Retinal pigment epithelial cell (primary cell): Measurements from ENCODE around the gene ANOS1.

Experiments
- DNase-seq: peaks from one replicate; pipeline ENCODE4 v3.0.0-alpha.2; 2010; ENCODE audit warnings: low read depth
- H3K4me3 ChIP-seq: 2 replicates; pipeline ENCODE4 v1.5.1; 2011; ENCODE audit warnings: mild to moderate bottlenecking, low read length, control low read depth, moderate library complexity
- TF ChIP-seq, protein P1 (sequence below): conservative IDR thresholded peaks from 2 replicates; pipeline ENCODE4 v1.5.1; 2011; ENCODE audit warnings: low read depth, low read length, control low read depth, inconsistent platforms

The ANOS1 gene

DNA sequence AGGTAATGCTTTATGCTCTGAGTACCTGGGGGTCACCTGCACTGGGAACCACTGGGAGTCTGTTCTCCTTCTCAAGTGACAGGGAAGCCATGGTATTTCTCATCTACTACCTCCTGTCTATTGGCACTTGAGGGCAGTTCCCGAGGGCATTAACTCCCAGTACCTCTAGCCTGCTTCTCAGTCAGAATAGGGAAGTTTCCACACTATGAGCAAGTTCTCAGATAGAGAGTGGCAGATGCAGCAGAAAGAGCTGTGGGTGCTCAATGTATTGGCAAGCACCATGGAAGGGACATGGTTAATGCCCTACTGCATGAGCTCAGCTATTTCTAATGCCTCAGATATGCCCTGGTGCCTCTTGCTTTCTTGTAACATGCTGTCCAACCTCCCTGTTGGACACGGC is 74.1 kb downstream of the ANOS1 start:
- TF ChIP-seq, protein P1, sequence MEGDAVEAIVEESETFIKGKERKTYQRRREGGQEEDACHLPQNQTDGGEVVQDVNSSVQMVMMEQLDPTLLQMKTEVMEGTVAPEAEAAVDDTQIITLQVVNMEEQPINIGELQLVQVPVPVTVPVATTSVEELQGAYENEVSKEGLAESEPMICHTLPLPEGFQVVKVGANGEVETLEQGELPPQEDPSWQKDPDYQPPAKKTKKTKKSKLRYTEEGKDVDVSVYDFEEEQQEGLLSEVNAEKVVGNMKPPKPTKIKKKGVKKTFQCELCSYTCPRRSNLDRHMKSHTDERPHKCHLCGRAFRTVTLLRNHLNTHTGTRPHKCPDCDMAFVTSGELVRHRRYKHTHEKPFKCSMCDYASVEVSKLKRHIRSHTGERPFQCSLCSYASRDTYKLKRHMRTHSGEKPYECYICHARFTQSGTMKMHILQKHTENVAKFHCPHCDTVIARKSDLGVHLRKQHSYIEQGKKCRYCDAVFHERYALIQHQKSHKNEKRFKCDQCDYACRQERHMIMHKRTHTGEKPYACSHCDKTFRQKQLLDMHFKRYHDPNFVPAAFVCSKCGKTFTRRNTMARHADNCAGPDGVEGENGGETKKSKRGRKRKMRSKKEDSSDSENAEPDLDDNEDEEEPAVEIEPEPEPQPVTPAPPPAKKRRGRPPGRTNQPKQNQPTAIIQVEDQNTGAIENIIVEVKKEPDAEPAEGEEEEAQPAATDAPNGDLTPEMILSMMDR, result no peak
- H3K4me3 ChIP-seq, result no peak overlapping the region
- DNase-seq, result no peak

DNA sequence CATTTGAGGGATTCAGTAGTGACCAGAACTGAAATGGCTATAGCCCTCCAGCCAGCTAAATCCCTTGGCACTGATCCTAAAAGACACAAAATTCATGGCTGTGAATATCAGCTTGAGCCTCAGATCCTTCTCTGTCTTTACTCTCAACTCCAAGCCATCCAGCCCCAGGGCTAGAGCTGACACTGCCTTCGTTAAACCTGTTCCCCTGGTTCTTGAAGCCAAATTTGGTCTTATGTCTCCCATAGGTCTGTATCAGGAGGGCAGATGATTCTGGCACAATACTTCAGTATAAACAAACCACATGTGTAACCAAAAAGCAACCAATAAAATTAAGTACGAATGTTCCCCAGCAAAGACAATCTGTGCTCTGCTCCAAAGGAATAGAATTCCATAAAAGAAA is 78.0 kb downstream of the ANOS1 start:
- no peak overlapping the region for H3K4me3 ChIP-seq
- DNase-seq, result no peak

DNA sequence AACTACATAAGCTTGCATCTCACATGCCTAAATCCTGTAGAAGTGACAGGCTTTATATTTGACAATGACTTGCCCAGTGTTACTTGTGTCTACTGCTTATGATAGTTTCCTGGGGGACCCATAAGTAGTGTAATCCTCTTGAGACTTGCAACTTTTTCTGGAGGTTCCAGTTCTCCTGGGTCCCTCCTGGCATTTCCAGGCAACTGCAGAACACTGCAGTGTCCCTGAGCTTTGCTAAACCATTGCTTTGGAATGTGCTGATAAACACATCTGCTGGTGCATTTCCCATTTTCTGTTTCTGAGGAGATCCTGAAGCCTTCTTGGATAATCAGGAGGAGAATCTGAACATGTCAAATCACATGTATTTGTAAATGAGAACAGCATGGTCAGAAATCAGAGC is 82.0 kb downstream of the ANOS1 start:
- DNase-seq, result no peak
- no peak overlapping the region for H3K4me3 ChIP-seq
- TF ChIP-seq, protein P1, result no peak

More for the DNA sequence above, 78.0 kb downstream of the ANOS1 start:
- TF ChIP-seq, protein P1, result no peak

DNA sequence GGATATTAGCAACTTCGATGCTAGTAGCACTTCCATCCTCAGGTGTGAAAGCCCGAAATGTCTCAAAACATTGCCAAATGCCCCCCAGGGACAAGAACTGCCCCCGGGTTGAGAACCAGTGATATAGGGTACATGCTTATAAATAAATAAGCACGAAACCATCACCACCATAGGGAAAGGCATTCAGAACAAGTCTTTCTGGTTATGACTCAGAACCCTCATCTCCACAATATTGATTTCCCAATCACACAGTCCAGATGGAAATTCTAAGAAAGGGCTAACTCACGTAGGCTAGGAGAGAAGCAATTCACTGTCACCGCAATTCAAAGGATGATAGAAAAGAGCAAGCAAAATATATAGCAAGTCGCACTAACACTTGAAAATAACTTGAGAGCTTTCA is 84.8 kb downstream of the ANOS1 start:
- DNase-seq, result no peak
- H3K4me3 ChIP-seq, result no peak overlapping the region
- TF ChIP-seq, protein P1, result no peak

DNA sequence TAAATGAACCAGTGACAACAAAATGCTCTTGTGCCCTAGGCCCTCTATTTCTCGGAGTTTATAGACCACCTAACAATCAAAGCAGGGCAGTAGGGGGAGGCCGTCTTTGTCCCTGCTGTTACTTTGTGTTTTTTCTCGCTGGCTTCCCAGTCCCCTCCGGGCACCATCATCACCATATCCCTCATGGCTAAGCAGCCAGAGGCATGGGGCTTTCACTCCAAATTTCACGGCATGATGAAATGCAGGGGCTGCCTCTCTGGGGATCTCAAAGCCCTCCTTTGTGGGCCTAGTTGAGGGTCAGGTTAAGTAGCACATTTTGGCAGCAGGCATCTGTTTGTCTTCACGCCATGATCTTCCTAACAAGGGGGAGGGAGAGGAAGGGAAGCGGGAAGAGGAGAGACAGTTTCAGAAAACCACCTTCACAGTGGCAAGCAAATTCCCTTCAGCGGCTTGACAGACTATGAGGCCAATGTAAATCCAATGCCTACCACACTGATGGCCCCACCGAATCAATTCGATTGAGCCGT is 91.9 kb downstream of the ANOS1 start:
- H3K4me3 ChIP-seq, result no peak overlapping the region
- TF ChIP-seq, protein P1, result no peak
- no peak for DNase-seq

DNA sequence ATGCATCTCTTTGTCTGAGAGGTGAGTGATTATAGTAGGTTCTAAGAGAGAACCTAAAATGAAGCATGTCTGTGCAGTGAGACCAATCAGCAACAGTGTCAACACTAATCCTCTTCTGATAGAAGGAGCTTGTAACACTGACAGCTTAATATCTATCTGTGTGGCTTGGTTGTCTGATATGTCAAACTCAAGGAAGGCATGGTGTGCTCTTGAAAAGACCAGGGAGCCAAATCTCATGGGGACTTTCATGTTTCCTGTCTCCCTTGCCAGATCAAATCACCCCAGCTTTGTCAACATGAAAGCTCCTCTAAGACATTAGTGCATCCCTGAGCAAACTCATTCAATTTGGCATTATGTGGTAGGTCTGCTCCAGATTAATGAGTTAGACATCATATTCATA is 95.4 kb downstream of the ANOS1 start:
- DNase-seq, result no peak
- TF ChIP-seq, protein P1, result no peak
- H3K4me3 ChIP-seq, result no peak overlapping the region

DNA sequence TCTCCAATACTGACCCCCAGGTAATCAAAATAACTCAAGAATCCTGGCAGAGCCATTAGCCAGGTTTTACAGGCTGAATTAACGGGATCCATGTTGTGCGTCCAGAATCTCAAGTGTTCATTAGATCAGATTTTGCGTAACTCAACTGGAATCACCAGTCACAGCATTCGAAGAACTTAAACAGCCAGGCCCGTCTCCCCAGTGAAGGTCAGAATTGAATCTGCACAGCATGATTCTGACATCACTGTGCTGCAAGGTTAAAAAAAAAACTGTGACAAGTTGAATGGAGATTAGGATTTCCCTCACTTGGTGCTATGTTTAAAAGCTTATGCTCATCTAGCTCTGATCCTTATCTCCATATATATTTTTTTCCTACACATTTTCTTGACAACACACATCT is 96.1 kb downstream of the ANOS1 start:
- DNase-seq, result no peak
- no peak overlapping the region for H3K4me3 ChIP-seq
- TF ChIP-seq, protein P1, result no peak
